ENCODE results near the gene ELK4.

DNA sequence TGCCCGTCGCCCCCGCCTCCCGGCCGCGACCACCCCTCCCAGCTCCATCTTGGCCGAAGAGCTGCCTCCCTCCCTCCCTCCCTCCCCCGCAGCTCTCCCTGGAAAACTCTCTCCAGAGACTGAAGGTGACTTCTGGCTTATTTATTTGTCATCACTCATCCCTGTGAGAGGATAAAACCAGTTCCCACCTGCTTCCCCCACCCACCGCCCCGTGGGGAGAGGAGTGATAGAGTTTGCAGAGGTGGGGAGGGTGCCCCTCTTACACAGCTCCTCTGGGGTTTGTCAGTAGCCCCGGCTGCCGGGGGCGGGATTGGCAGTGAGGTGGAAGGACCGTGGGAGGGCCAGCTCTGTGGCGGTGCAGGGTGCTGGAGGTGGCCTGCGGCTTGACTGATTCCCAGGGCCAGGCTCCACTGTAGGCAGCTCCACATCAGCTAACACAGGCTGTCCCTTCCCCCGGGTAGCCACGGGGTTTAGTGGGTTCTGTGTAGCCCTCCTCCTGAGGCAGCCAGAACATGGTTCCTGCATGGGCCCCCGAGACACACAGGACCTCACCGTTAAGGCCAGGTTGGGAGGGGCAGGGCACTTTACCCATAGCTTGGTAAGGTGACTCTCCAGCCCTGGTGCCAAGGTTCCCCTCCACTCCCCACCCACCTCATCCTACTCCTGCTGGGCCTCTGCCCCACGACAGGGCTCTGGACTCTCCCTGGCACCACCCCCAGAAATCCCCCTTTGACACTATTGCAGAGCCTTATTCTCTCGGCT lies 62.2 kb downstream of the ELK4 start:
- TF ChIP-seq, protein P1, sequence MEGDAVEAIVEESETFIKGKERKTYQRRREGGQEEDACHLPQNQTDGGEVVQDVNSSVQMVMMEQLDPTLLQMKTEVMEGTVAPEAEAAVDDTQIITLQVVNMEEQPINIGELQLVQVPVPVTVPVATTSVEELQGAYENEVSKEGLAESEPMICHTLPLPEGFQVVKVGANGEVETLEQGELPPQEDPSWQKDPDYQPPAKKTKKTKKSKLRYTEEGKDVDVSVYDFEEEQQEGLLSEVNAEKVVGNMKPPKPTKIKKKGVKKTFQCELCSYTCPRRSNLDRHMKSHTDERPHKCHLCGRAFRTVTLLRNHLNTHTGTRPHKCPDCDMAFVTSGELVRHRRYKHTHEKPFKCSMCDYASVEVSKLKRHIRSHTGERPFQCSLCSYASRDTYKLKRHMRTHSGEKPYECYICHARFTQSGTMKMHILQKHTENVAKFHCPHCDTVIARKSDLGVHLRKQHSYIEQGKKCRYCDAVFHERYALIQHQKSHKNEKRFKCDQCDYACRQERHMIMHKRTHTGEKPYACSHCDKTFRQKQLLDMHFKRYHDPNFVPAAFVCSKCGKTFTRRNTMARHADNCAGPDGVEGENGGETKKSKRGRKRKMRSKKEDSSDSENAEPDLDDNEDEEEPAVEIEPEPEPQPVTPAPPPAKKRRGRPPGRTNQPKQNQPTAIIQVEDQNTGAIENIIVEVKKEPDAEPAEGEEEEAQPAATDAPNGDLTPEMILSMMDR (IDR thresholded peaks at IDR 0.05), result peak; percentile 21; the same call in 1 of the 2 replicates
- TF ChIP-seq ZFX (IDR thresholded peaks at IDR 0.05; ENCODE audit: borderline replicate concordance), result no peak

Measured in 22Rv1 (cell line).